ENCODE data around the gene ATP11A. TPM values are rescaled to one million over a fixed set of nuclear protein-coding genes. Genes with fewer than 3 reads are reported as not detected.

ATP11A gene
- total and polyA plus RNA-seq, 4 donors = 3.1 to 68.1 (median 28.6) TPM

- H3K36me3 ChIP-seq (ENCODE audit: control insufficient read depth in 1 of 2, insufficient read depth in 2 of 2, low read length in 1 of 2) = no peaks in the 10 kb centered on the region
- ATAC-seq (ENCODE audit: low FRiP score) (no peak), DNase-seq (peak in 1 of 2 donors; percentile 29)
- H3K4me3 ChIP-seq (ENCODE audit: low read length in 2 of 2) = no peak overlapping the region
- no peaks in the 10 kb centered on the region for H3K27me3 ChIP-seq (ENCODE audit: control insufficient read depth in 1 of 2, insufficient read depth in 2 of 2, low read length in 1 of 2)
- no peaks in the 10 kb centered on the region for H3K4me1 ChIP-seq (ENCODE audit: control insufficient read depth in 1 of 2, insufficient read depth in 2 of 2, low read length in 2 of 2)
- intact Hi-C loops (cut with DNase I) = no loop called here
- H3K27ac ChIP-seq (ENCODE audit: low read depth in 1 of 2, low read length in 2 of 2) = no peak overlapping the region
- WGBS, 2 donors = 94% methylated on average over 27 of the region's 27 CpGs
- no peaks in the 10 kb centered on the region for H3K9me3 ChIP-seq (ENCODE audit: control insufficient read depth, low read length)
These were observed 200.7 kb downstream of the ATP11A start for GRCh38 chr13:112890316-112891145.

GRCh38 chr13:112891477-112892401 is 201.9 kb downstream of the ATP11A start:
- 69 to 80% methylated on average over 40 of the region's 40 CpGs for WGBS, 2 donors
- H3K27me3 ChIP-seq (ENCODE audit: control insufficient read depth in 1 of 2, insufficient read depth in 2 of 2, low read length in 1 of 2) = no peaks in the 10 kb centered on the region
- H3K9me3 ChIP-seq (ENCODE audit: control insufficient read depth, low read length) = no peaks in the 10 kb centered on the region
- no peak overlapping the region for H3K27ac ChIP-seq (ENCODE audit: low read depth in 1 of 2, low read length in 2 of 2)
- no peaks in the 10 kb centered on the region for H3K4me1 ChIP-seq (ENCODE audit: control insufficient read depth in 1 of 2, insufficient read depth in 2 of 2, low read length in 2 of 2)
- no peaks in the 10 kb centered on the region for H3K36me3 ChIP-seq (ENCODE audit: control insufficient read depth in 1 of 2, insufficient read depth in 2 of 2, low read length in 1 of 2)
- DNase-seq = peak in 1 of 2 donors; percentile 39
- intact Hi-C loops (cut with DNase I) = no loop called here
- no peak for ATAC-seq (ENCODE audit: low FRiP score)
- no peak overlapping the region for H3K4me3 ChIP-seq (ENCODE audit: low read length in 2 of 2)

- no peaks in the 10 kb centered on the region for H3K9me3 ChIP-seq (ENCODE audit: control insufficient read depth, low read length)
- no peaks in the 10 kb centered on the region for H3K4me1 ChIP-seq (ENCODE audit: control insufficient read depth in 1 of 2, insufficient read depth in 2 of 2, low read length in 2 of 2)
- intact Hi-C loops (cut with DNase I) = no loop called here
- ATAC-seq (ENCODE audit: low FRiP score) (no peak), DNase-seq (peak in 1 of 2 donors; percentile 41)
- 41 to 61% methylated on average over 22 of the region's 22 CpGs for WGBS, 2 donors
- H3K4me3 ChIP-seq (ENCODE audit: low read length in 2 of 2) = no peak overlapping the region
- no peaks in the 10 kb centered on the region for H3K27me3 ChIP-seq (ENCODE audit: control insufficient read depth in 1 of 2, insufficient read depth in 2 of 2, low read length in 1 of 2)
- no peak overlapping the region for H3K27ac ChIP-seq (ENCODE audit: low read depth in 1 of 2, low read length in 2 of 2)
- no peaks in the 10 kb centered on the region for H3K36me3 ChIP-seq (ENCODE audit: control insufficient read depth in 1 of 2, insufficient read depth in 2 of 2, low read length in 1 of 2)
These were observed 202.8 kb downstream of the ATP11A start for GRCh38 chr13:112892426-112893206.

GRCh38 chr13:112893207-112893569 is 203.3 kb downstream of the ATP11A start:
- 75 to 78% methylated on average over 7 of the region's 7 CpGs for WGBS, 2 donors
- no peaks in the 10 kb centered on the region for H3K27me3 ChIP-seq (ENCODE audit: control insufficient read depth in 1 of 2, insufficient read depth in 2 of 2, low read length in 1 of 2)
- no peaks in the 10 kb centered on the region for H3K4me1 ChIP-seq (ENCODE audit: control insufficient read depth in 1 of 2, insufficient read depth in 2 of 2, low read length in 2 of 2)
- no peak overlapping the region for H3K4me3 ChIP-seq (ENCODE audit: low read length in 2 of 2)
- intact Hi-C loops (cut with DNase I) = no loop called here
- no peaks in the 10 kb centered on the region for H3K9me3 ChIP-seq (ENCODE audit: control insufficient read depth, low read length)
- DNase-seq = no peak
- H3K36me3 ChIP-seq (ENCODE audit: control insufficient read depth in 1 of 2, insufficient read depth in 2 of 2, low read length in 1 of 2) = no peaks in the 10 kb centered on the region
- H3K27ac ChIP-seq (ENCODE audit: low read depth in 1 of 2, low read length in 2 of 2) = no peak overlapping the region
- ATAC-seq (ENCODE audit: low FRiP score) = no peak

GRCh38 chr13:112893570-112894422 is 204.0 kb downstream of the ATP11A start:
- Histone ChIP-seq H3K4me1 (ENCODE audit: control insufficient read depth in 1 of 2, insufficient read depth in 2 of 2, low read length in 2 of 2) (no peaks in the 10 kb centered on the region), H3K4me3 (ENCODE audit: low read length in 2 of 2) (peak overlapping the region; percentile 3 to 14), H3K9me3 (ENCODE audit: control insufficient read depth, low read length) (no peaks in the 10 kb centered on the region), H3K27ac (ENCODE audit: low read depth in 1 of 2, low read length in 2 of 2) (no peak overlapping the region), H3K27me3 (ENCODE audit: control insufficient read depth in 1 of 2, insufficient read depth in 2 of 2, low read length in 1 of 2) (no peaks in the 10 kb centered on the region), H3K36me3 (ENCODE audit: control insufficient read depth in 1 of 2, insufficient read depth in 2 of 2, low read length in 1 of 2) (no peaks in the 10 kb centered on the region)
- peak in 1 of 2 donors; percentile 49 for DNase-seq
- 2 to 3% methylated on average over 16 to 41 of the region's 51 CpGs for WGBS, 2 donors
- no peak for ATAC-seq (ENCODE audit: low FRiP score)
- intact Hi-C loops (cut with DNase I) = no loop called here

- ATAC-seq (ENCODE audit: low FRiP score) (no peak), DNase-seq (peak in 1 of 2 donors; percentile 35)
- no peaks in the 10 kb centered on the region for H3K4me1 ChIP-seq (ENCODE audit: control insufficient read depth in 1 of 2, insufficient read depth in 2 of 2, low read length in 2 of 2)
- intact Hi-C loops (cut with DNase I) = no loop called here
- no peak overlapping the region for H3K27ac ChIP-seq (ENCODE audit: low read depth in 1 of 2, low read length in 2 of 2)
- peak overlapping the region; percentile 3 to 14 for H3K4me3 ChIP-seq (ENCODE audit: low read length in 2 of 2)
- 0% methylated on average over 12 to 34 of the region's 34 CpGs for WGBS, 2 donors
- no peaks in the 10 kb centered on the region for H3K27me3 ChIP-seq (ENCODE audit: control insufficient read depth in 1 of 2, insufficient read depth in 2 of 2, low read length in 1 of 2)
- no peaks in the 10 kb centered on the region for H3K36me3 ChIP-seq (ENCODE audit: control insufficient read depth in 1 of 2, insufficient read depth in 2 of 2, low read length in 1 of 2)
- no peaks in the 10 kb centered on the region for H3K9me3 ChIP-seq (ENCODE audit: control insufficient read depth, low read length)
These were observed 204.5 kb downstream of the ATP11A start for GRCh38 chr13:112894423-112894672.

GRCh38 chr13:112894673-112895481 is 205.0 kb downstream of the ATP11A start:
- no peak for ATAC-seq (ENCODE audit: low FRiP score)
- Histone ChIP-seq H3K4me1 (ENCODE audit: control insufficient read depth in 1 of 2, insufficient read depth in 2 of 2, low read length in 2 of 2) (no peaks in the 10 kb centered on the region), H3K27me3 (ENCODE audit: control insufficient read depth in 1 of 2, insufficient read depth in 2 of 2, low read length in 1 of 2) (no peaks in the 10 kb centered on the region), H3K9me3 (ENCODE audit: control insufficient read depth, low read length) (no peaks in the 10 kb centered on the region), H3K36me3 (ENCODE audit: control insufficient read depth in 1 of 2, insufficient read depth in 2 of 2, low read length in 1 of 2) (no peaks in the 10 kb centered on the region), H3K4me3 (ENCODE audit: low read length in 2 of 2) (peak overlapping the region in 1 of 2 donors; percentile 14), H3K27ac (ENCODE audit: low read depth in 1 of 2, low read length in 2 of 2) (no peak overlapping the region)
- 6 to 9% methylated on average over 33 to 36 of the region's 36 CpGs for WGBS, 2 donors
- DNase-seq = peak; percentile 44 to 63
- intact Hi-C loops (cut with DNase I) = no loop called here

Measured in aorta (tissue), 5 donors.